Endothelial cell of umbilical vein (primary cell): Measurements from ENCODE around the gene TNRC6B. TPM values are rescaled to one million over a fixed set of nuclear protein-coding genes. Genes with fewer than 3 reads are reported as not detected.

ENCODE experiments used
- BruUV-seq: library from RNA; stranded (reverse); fragments of 400-500 nt; replicated peaks from 2 replicates; lab custom pipeline; 2021; lab: Mats Ljungman, UMichigan
- CTCF ChIA-PET: fragments of 300-600, 350-600 bp; sonication (Branson Sonifier 250); formaldehyde crosslinking; loops from one replicate; lab custom pipeline; 2021; ENCODE audit warnings: antibody characterized with exemption, inconsistent platforms; lab: Charles Lee
- POLR2A ChIA-PET: fragments of 300-600, 350-600 bp; sonication (Branson Sonifier 250); formaldehyde crosslinking; loops from one replicate; lab custom pipeline; 2021; ENCODE audit warnings: antibody characterized with exemption, inconsistent platforms; lab: Charles Lee
- DNase-seq: peaks from one replicate; pipeline ENCODE4 v3.0.0-alpha.2; 2011; ENCODE audit warnings: low read depth, low spot score
- FAIRE-seq: peaks from 2 replicates; lab custom pipeline; 2011; peaks lifted over from hg19 to GRCh38; lab: Jason Lieb, UNC
- H2AFZ ChIP-seq: 2 replicates; pipeline ENCODE4 v1.6.0; 2012; ENCODE audit warnings: low read depth, low read length, control low read depth, inconsistent platforms
- H3K27ac ChIP-seq: 2 replicates; pipeline ENCODE4 v1.5.1; 2011; ENCODE audit warnings: low read depth, mild to moderate bottlenecking, control low read depth, low read length, moderate library complexity; ENCODE audit not compliant: insufficient read depth
- H3K27me3 ChIP-seq, 2 experiments: 2 replicates each; pipeline versions ENCODE4 v1.6.0 to v1.6.1; 2011; ENCODE audit warnings: low read length in 2 of 2, mixed read lengths in 1 of 2; ENCODE audit not compliant: control insufficient read depth in 2 of 2, insufficient read depth in 2 of 2
- H3K36me3 ChIP-seq, 2 experiments: 2 replicates in 1 of 2; 3 replicates in 1 of 2; pipeline ENCODE4 v1.5.1; 2011; ENCODE audit warnings: low read length in 2 of 2, mild to moderate bottlenecking in 1 of 2, moderate library complexity in 1 of 2; ENCODE audit not compliant: control insufficient read depth in 2 of 2, insufficient read depth in 2 of 2; ENCODE audit errors: extremely low read depth in 1 of 2
- H3K4me1 ChIP-seq: 3 replicates; pipeline ENCODE4 v1.5.1; 2011; ENCODE audit warnings: mild to moderate bottlenecking, low read length; ENCODE audit not compliant: control insufficient read depth, insufficient read depth; ENCODE audit errors: extremely low read depth
- H3K4me2 ChIP-seq: 2 replicates; pipeline ENCODE4 v1.6.1; 2011; ENCODE audit warnings: low read length, control low read depth, mixed read lengths; ENCODE audit not compliant: insufficient read depth
- H3K4me3 ChIP-seq, 3 experiments: fragments of 200-600 bp in 1 of 3; sonication (generic), shearing (Covaris generic) in 1 of 3; replicated peaks in 1 of 3; 2 replicates each; pipeline ENCODE4 v1.5.1; 2011 to 2016; ENCODE audit warnings: control low read depth in 3 of 3, low read length in 3 of 3, mild to moderate bottlenecking in 2 of 3, inconsistent platforms in 1 of 3, low read depth in 1 of 3, moderate library complexity in 1 of 3; ENCODE audit not compliant: insufficient read depth in 1 of 3
- H3K79me2 ChIP-seq: 2 replicates; pipeline ENCODE4 v1.6.0; 2012; ENCODE audit warnings: low read length, inconsistent platforms; ENCODE audit not compliant: control insufficient read depth, insufficient read depth
- H3K9ac ChIP-seq: replicated peaks from 2 replicates; pipeline ENCODE3; 2011; ENCODE audit warnings: low read length, control low read depth; ENCODE audit not compliant: insufficient read depth; ENCODE audit errors: extremely low read depth
- H3K9me1 ChIP-seq: replicated peaks from 3 replicates; pipeline ENCODE4 v1.6.0; 2011; ENCODE audit warnings: mild to moderate bottlenecking, low read length; ENCODE audit not compliant: control insufficient read depth, insufficient read depth; ENCODE audit errors: extremely low read depth
- H3K9me3 ChIP-seq: replicated peaks from 2 replicates; pipeline ENCODE4 v1.5.1; 2012; ENCODE audit warnings: low read length, inconsistent platforms; ENCODE audit not compliant: control insufficient read depth, insufficient read depth
- H4K20me1 ChIP-seq: replicated peaks from 2 replicates; pipeline ENCODE3; 2011; ENCODE audit warnings: mild to moderate bottlenecking, low read length; ENCODE audit not compliant: control insufficient read depth, insufficient read depth; ENCODE audit errors: extremely low read depth
- GATA2 ChIP-seq: IDR thresholded peaks from 2 replicates; pipeline ENCODE4 v1.7.0; 2011; ENCODE audit warnings: low read depth, mild to moderate bottlenecking, moderate library complexity, mixed read lengths, low read length; ENCODE audit not compliant: insufficient read length, insufficient read depth
- JUN ChIP-seq: IDR thresholded peaks from 2 replicates; pipeline ENCODE4 v1.6.1; 2011; ENCODE audit warnings: borderline replicate concordance, low read depth; ENCODE audit not compliant: insufficient read length, insufficient read depth
- MYC ChIP-seq: IDR thresholded peaks from one replicate; pipeline ENCODE4 v1.6.1; 2011; ENCODE audit warnings: mild to moderate bottlenecking, low read depth, low read length
- POLR2A ChIP-seq: IDR thresholded peaks from 2 replicates; pipeline ENCODE4 v1.6.1; 2012; ENCODE audit warnings: low read depth, mild to moderate bottlenecking, control low read depth, low read length
- POLR2AphosphoS5 ChIP-seq: IDR thresholded peaks from 2 replicates; pipeline ENCODE4 v1.6.1; 2012; ENCODE audit warnings: low read depth, mild to moderate bottlenecking, control low read depth, low read length, moderate library complexity; ENCODE audit not compliant: insufficient read depth
- dilution Hi-C: fragments of 300-500 bp; cut with MboI; formaldehyde crosslinking; loops from one replicate; pipeline ENCODE4 v1.15.0; 2019; ENCODE audit warnings: low sequenced_read_pairs; ENCODE audit not compliant: extremely low pct_ligation_motif_present
- intact Hi-C: fragments of 100-400 bp; cut with micrococcal nuclease; formaldehyde crosslinking; loops from one replicate; pipeline ENCODE4 v1.10.0; 2022
- polyA plus RNA-seq, 4 experiments: library from polyadenylated mRNA; depleted of rRNA in 3 of 4; stranded (reverse) in 3 of 4; unstranded in 1 of 4; fragments of >200 nt; gene quantifications; 2 replicates each; pipeline versions ENCODE4 v1.2.1 to v1.2.3, GENCODE V29; 2011 to 2012; ENCODE audit warnings: missing spikeins in 1 of 4
- total RNA-seq: library from RNA; stranded (reverse); gene quantifications from 2 replicates; pipeline ENCODE4 v1.2.3, GENCODE V29; 2021
- TF ChIP-seq, protein P1 (sequence below): IDR thresholded peaks from 2 replicates; pipeline ENCODE4 v1.6.1; 2011; ENCODE audit not compliant: insufficient read depth, insufficient read length
- TF ChIP-seq, protein P2 (sequence below), 2 donors: IDR thresholded peaks; 1 replicate in 1 of 2; 2 replicates in 1 of 2; pipeline ENCODE4 v1.5.1; 2011; ENCODE audit warnings: low read length in 2 of 2, mild to moderate bottlenecking in 2 of 2, moderate library complexity in 2 of 2, control low read depth in 1 of 2, inconsistent platforms in 1 of 2, low read depth in 1 of 2; ENCODE audit not compliant: insufficient read depth in 1 of 2; ENCODE audit errors: extremely low read depth in 1 of 2

TNRC6B gene
- total and polyA plus RNA-seq, 2 donors (not counting 3 experiments of a cell fraction or from before 2014, with no cell fraction given) = 10.6 to 37.2 TPM

DNA sequence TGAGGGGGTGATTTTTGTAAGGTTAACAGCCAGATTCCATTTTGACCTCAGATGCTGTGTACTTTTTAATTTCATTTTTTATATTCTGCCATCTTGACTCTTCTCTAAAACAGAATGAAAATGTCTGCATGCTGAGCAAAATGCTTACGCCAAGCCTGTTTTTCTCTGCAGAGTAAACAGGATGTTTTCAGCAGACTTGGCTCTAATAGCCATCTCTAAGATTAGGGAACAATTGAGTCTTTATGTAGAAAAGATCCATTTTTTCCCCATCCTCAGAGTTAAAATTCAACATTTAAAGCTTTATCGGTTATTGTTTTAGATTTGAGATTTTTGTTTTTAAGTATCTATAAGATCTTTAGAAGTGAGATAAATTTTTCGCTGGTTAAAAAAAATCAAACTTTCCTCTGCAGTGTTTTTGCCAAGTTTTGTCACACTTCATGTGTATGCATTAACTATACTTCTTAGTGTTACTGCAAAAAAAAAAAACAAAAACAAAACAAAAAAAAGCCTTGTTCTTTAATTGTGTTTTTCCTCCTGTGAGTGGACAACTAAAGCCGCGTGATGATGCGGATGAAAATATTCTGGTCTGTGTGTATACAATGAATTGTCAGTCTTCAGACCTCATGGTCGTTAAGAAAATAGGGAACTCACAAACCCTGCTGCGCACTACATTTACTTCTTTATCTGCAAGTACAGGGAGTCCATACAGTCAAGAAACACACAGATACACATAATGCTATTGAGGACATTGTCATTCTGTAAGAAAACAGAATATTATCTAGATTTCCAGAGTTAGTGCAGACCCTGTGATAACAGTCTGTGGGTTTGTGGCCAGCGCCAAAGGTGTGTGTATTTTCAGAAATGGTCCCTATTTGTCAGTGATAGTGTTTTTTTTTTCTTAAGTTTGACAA lies 151.1 kb downstream of the TNRC6B start:
- intact Hi-C loops (loop anchor here (5.0 kb wide), 1 partner anchor 152 kb away; the partner anchor contains the start of gene TNRC6B), dilution Hi-C loops (no loop called here)
- ChIA-PET POLR2A (no interaction called here), CTCF (interaction anchor here (2.7 kb wide), 1 partner anchor 19 kb away, joined by 16 read pairs; no protein-coding TSS in a partner anchor)
- H3K9ac ChIP-seq = no peak overlapping the region
- H3K9me1 ChIP-seq = no peaks in the 10 kb centered on the region
- H3K4me2 ChIP-seq = no peak overlapping the region
- H3K4me1 ChIP-seq = peaks cover 19% of the 10 kb centered on the region
- FAIRE-seq (no peak), DNase-seq (no peak)
- no TSS peak for BruUV-seq
- H3K27ac ChIP-seq = no peak overlapping the region
- no peaks in the 10 kb centered on the region for H3K27me3 ChIP-seq
- peaks cover 3 to 4% of the 10 kb centered on the region in 2 experiments for H3K36me3 ChIP-seq
- no peaks in the 10 kb centered on the region for H3K79me2 ChIP-seq
- H2AFZ ChIP-seq = no peak overlapping the region
- H3K4me3 ChIP-seq = no peak overlapping the region
- no peak for TF ChIP-seq POLR2A
- TF ChIP-seq MYC = no peak
- TF ChIP-seq GATA2 = no peak
- TF ChIP-seq, protein P1, sequence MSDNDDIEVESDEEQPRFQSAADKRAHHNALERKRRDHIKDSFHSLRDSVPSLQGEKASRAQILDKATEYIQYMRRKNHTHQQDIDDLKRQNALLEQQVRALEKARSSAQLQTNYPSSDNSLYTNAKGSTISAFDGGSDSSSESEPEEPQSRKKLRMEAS = no peak
- TF ChIP-seq, protein P2, sequence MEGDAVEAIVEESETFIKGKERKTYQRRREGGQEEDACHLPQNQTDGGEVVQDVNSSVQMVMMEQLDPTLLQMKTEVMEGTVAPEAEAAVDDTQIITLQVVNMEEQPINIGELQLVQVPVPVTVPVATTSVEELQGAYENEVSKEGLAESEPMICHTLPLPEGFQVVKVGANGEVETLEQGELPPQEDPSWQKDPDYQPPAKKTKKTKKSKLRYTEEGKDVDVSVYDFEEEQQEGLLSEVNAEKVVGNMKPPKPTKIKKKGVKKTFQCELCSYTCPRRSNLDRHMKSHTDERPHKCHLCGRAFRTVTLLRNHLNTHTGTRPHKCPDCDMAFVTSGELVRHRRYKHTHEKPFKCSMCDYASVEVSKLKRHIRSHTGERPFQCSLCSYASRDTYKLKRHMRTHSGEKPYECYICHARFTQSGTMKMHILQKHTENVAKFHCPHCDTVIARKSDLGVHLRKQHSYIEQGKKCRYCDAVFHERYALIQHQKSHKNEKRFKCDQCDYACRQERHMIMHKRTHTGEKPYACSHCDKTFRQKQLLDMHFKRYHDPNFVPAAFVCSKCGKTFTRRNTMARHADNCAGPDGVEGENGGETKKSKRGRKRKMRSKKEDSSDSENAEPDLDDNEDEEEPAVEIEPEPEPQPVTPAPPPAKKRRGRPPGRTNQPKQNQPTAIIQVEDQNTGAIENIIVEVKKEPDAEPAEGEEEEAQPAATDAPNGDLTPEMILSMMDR (IDR thresholded peaks at IDR 0.05; ENCODE audit: extremely low read depth in 1 of 2, insufficient read depth in 1 of 2, low read depth in 1 of 2, low read length in 2 of 2) = no peak
- no peak for TF ChIP-seq JUN
- TF ChIP-seq POLR2AphosphoS5 = no peak
- H4K20me1 ChIP-seq = no peaks in the 10 kb centered on the region
- H3K9me3 ChIP-seq = no peaks in the 10 kb centered on the region
